IMR-90 (cell line): ENCODE measurements around the gene CPLX3. TPM values are rescaled to one million over a fixed set of nuclear protein-coding genes. Genes with fewer than 3 reads are reported as not detected.

ENCODE experiments used
- ATAC-seq: fragments of 200-7000 bp; cut with Tn5 transposase; 2 replicates; pipeline ENCODE4 v1.9.1; 2020; ENCODE audit warnings: low read depth, mild to moderate bottlenecking, moderate library complexity
- BruUV-seq: library from RNA; stranded (reverse); fragments of 400-500 nt; replicated peaks from 2 replicates; lab custom pipeline; 2021; lab: Mats Ljungman, UMichigan
- CTCF ChIA-PET: fragments of 300-600 bp; formaldehyde crosslinking; extraction: SDS; loops from one replicate; lab custom pipeline; 2021; ENCODE audit warnings: antibody characterized with exemption; lab: Yijun Ruan, JAX
- POLR2A ChIA-PET: fragments of 300-600 bp; sonication (Branson Sonifier 250); formaldehyde crosslinking; loops from one replicate; lab custom pipeline; 2022; ENCODE audit warnings: antibody characterized with exemption; ENCODE audit not compliant: unreplicated experiment; lab: Charles Lee
- DNase-seq: peaks from one replicate; pipeline ENCODE4 v3.0.0; 2013
- H2AFZ ChIP-seq: replicated peaks from 2 replicates; pipeline ENCODE3; 2013; ENCODE audit warnings: low read length, mild to moderate bottlenecking; ENCODE audit not compliant: poor library complexity
- H2AK5ac ChIP-seq: 2 replicates; pipeline ENCODE4 v1.6.1; 2013; ENCODE audit warnings: low read depth, low read length, inconsistent platforms
- H2AK9ac ChIP-seq: replicated peaks from 2 replicates; pipeline ENCODE3; 2013; ENCODE audit warnings: mild to moderate bottlenecking, low read depth, low read length, moderate library complexity; ENCODE audit not compliant: poor library complexity
- H2BK120ac ChIP-seq: 2 replicates; pipeline ENCODE4 v1.6.1; 2013; ENCODE audit warnings: low read depth, low read length, inconsistent platforms
- H2BK15ac ChIP-seq: 3 replicates; pipeline ENCODE4 v1.6.1; 2013; ENCODE audit warnings: low read depth, low read length, inconsistent platforms
- H2BK20ac ChIP-seq: 2 replicates; pipeline ENCODE4 v1.6.1; 2013; ENCODE audit warnings: low read depth, mild to moderate bottlenecking, inconsistent platforms, low read length, moderate library complexity
- H2BK5ac ChIP-seq: 2 replicates; pipeline ENCODE4 v1.6.1; 2013; ENCODE audit warnings: mild to moderate bottlenecking, low read depth, low read length, inconsistent platforms; ENCODE audit not compliant: poor library complexity, severe bottlenecking
- H3K14ac ChIP-seq: replicated peaks from 2 replicates; pipeline ENCODE4 v1.6.1; 2013; ENCODE audit warnings: low read depth, low read length, inconsistent platforms
- H3K18ac ChIP-seq: 2 replicates; pipeline ENCODE4 v1.6.1; 2013; ENCODE audit warnings: low read depth, low read length, control low read depth
- H3K23ac ChIP-seq: 2 replicates; pipeline ENCODE4 v1.6.1; 2013; ENCODE audit warnings: low read depth, low read length, inconsistent platforms
- H3K27ac ChIP-seq: 2 replicates; pipeline ENCODE4 v1.5.1; 2013; ENCODE audit warnings: mild to moderate bottlenecking, control low read depth, low read length; ENCODE audit not compliant: insufficient read depth
- H3K27me3 ChIP-seq: 2 replicates; pipeline ENCODE4 v1.6.1; 2013; ENCODE audit warnings: low read length; ENCODE audit not compliant: control insufficient read depth, insufficient read depth
- H3K36me3 ChIP-seq: 2 replicates; pipeline ENCODE4 v1.6.1; 2013; ENCODE audit warnings: low read length, mixed read lengths; ENCODE audit not compliant: control insufficient read depth, insufficient read depth
- H3K4ac ChIP-seq: 2 replicates; pipeline ENCODE4 v1.6.1; 2013; ENCODE audit warnings: low read depth, low read length, inconsistent platforms
- H3K4me1 ChIP-seq: 2 replicates; pipeline ENCODE4 v1.6.1; 2013; ENCODE audit warnings: low read length, mixed read lengths; ENCODE audit not compliant: control insufficient read depth, insufficient read depth
- H3K4me2 ChIP-seq: 2 replicates; pipeline ENCODE4 v1.6.1; 2013; ENCODE audit warnings: low read depth, mild to moderate bottlenecking, control low read depth, low read length, moderate library complexity
- H3K4me3 ChIP-seq: 2 replicates; pipeline ENCODE4 v1.5.1; 2013; ENCODE audit warnings: low read depth, mild to moderate bottlenecking, control low read depth, low read length, moderate library complexity; ENCODE audit not compliant: insufficient read depth
- H3K56ac ChIP-seq: 2 replicates; pipeline ENCODE4 v1.6.1; 2013; ENCODE audit warnings: low read length, inconsistent platforms; ENCODE audit not compliant: insufficient read depth; ENCODE audit errors: extremely low read depth
- H3K79me1 ChIP-seq, 2 experiments: 2 replicates each; pipeline ENCODE4 v1.6.1; 2013; ENCODE audit warnings: low read length in 2 of 2, inconsistent platforms in 1 of 2, low read depth in 1 of 2
- H3K9ac ChIP-seq: 2 replicates; pipeline ENCODE4 v1.6.1; 2013; ENCODE audit warnings: low read depth, low read length, control low read depth
- H3K9me1 ChIP-seq: 2 replicates; pipeline ENCODE4 v1.6.1; 2013; ENCODE audit warnings: low read length, inconsistent platforms; ENCODE audit not compliant: insufficient read depth
- H3K9me3 ChIP-seq: 2 replicates; pipeline ENCODE4 v1.6.1; 2013; ENCODE audit warnings: low read length; ENCODE audit not compliant: control insufficient read depth, insufficient read depth
- H4K20me1 ChIP-seq: 2 replicates; pipeline ENCODE4 v1.6.1; 2013; ENCODE audit warnings: low read length, inconsistent platforms; ENCODE audit not compliant: insufficient read depth
- H4K5ac ChIP-seq: 2 replicates; pipeline ENCODE4 v1.6.1; 2013; ENCODE audit warnings: mild to moderate bottlenecking, low read depth, low read length, control low read depth
- H4K8ac ChIP-seq, 2 experiments: 2 replicates each; pipeline ENCODE4 v1.6.1; 2013; ENCODE audit warnings: low read depth in 2 of 2, low read length in 2 of 2, control low read depth in 1 of 2, inconsistent platforms in 1 of 2
- H4K91ac ChIP-seq: 2 replicates; pipeline ENCODE4 v1.6.1; 2013; ENCODE audit warnings: low read depth, low read length, inconsistent platforms; ENCODE audit not compliant: insufficient read depth
- CHD1 ChIP-seq: IDR thresholded peaks from 2 replicates; pipeline ENCODE4 v1.6.1; 2012; ENCODE audit warnings: low read depth, low read length, improper control_type of control experiment
- FOS ChIP-seq: fragments of 150-350 bp; IDR thresholded peaks from 2 replicates; pipeline ENCODE4 v1.6.1; 2016; ENCODE audit warnings: low read depth, low read length
- MAFK ChIP-seq: IDR thresholded peaks from 2 replicates; pipeline ENCODE4 v1.6.1; 2012; ENCODE audit warnings: low read depth, low read length, improper control_type of control experiment
- POLR2A ChIP-seq: IDR thresholded peaks from 2 replicates; pipeline ENCODE4 v1.6.1; 2012; ENCODE audit warnings: mild to moderate bottlenecking, low read depth, low read length
- RCOR1 ChIP-seq: IDR thresholded peaks from 2 replicates; pipeline ENCODE4 v1.6.1; 2012; ENCODE audit warnings: mild to moderate bottlenecking, low read length, improper control_type of control experiment; ENCODE audit not compliant: insufficient replicate concordance
- RFX5 ChIP-seq: IDR thresholded peaks from 2 replicates; pipeline ENCODE4 v1.8.0; 2012; ENCODE audit warnings: low read depth, mild to moderate bottlenecking, low read length, moderate library complexity
- WGBS, 2 experiments: methylation state at CpG; one replicate each; pipeline versions ENCODE4 v1.1.5 to v1.1.7; 2013; ENCODE audit warnings: missing lambda C conversion rate in 2 of 2; ENCODE audit not compliant: insufficient read length in 1 of 2; ENCODE audit errors: extremely low coverage in 2 of 2; 5-methylcytosine and 5-hydroxymethylcytosine counted together
- dilution Hi-C: fragments of 300-500 bp; cut with HindIII; formaldehyde crosslinking; loops from one replicate; pipeline ENCODE4 v1.14.3; 2018; ENCODE audit warnings: low sequenced_read_pairs; ENCODE audit not compliant: unreplicated experiment
- in situ Hi-C: fragments of 300-500 bp; cut with MboI; formaldehyde crosslinking; loops from 3 replicates; pipeline ENCODE4 v1.14.3; 2019; ENCODE audit warnings: low sequenced_read_pairs, inconsistent platforms, mixed read lengths
- intact Hi-C: fragments of 100-400 bp; cut with micrococcal nuclease; formaldehyde crosslinking; loops from 2 replicates; pipeline ENCODE4 v1.10.0; 2022
- polyA plus RNA-seq, 3 experiments: library from polyadenylated mRNA; depleted of rRNA; stranded (reverse); fragments of >200 nt; gene quantifications; 2 replicates each; pipeline ENCODE4 v1.2.3, GENCODE V29; 2012; ENCODE audit warnings: low replicate concordance in 1 of 3
- total RNA-seq: library from RNA; depleted of rRNA; stranded (reverse); fragments of >200 nt; gene quantifications from 2 replicates; pipeline ENCODE4 v1.2.3, GENCODE V29; 2012
- TF ChIP-seq, protein P1 (sequence below): fragments of 150-350 bp; IDR thresholded peaks from 2 replicates; pipeline ENCODE4 v1.6.1; 2017; ENCODE audit warnings: mild to moderate bottlenecking, antibody characterized with exemption, low read length, low read depth
- TF ChIP-seq, protein P2 (sequence below): fragments of 150-350 bp; IDR thresholded peaks from 2 replicates; pipeline ENCODE4 v1.6.1; 2016; ENCODE audit warnings: low read depth, mild to moderate bottlenecking, low read length, moderate library complexity, borderline replicate concordance

The CPLX3 gene
- total and polyA plus RNA-seq, 2 of the 4 experiments (the other 2 are of a cell fraction) = not detected

DNA sequence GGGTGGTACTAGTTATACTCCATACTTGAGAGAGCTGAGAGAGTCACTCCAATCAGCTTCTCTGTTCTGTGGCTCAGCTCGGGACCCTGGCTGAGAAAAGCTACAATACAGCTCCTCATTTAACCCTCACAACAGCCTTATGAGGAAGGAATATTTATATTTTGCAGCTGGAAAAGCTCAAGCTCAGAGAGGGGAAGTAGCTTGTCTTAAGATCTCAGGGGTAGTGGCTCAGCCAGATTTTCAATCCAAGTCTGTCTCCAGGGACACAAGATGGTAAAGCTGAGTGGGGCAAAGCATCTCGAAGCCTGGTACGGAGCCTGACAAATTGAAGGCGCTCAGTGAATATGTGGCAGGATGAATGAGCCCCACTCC lies 31.9 kb downstream of the CPLX3 start:
- ChIA-PET POLR2A (no interaction called here), CTCF (interaction anchor here (1.5 kb wide), 1 partner anchor 44 kb away, joined by 5 read pairs; no protein-coding TSS in a partner anchor)
- Histone ChIP-seq H3K9me1 (peaks cover 11% of the 10 kb centered on the region), H3K4me3 (no peak overlapping the region), H3K9ac (no peak overlapping the region), H2BK15ac (no peak overlapping the region), H2AK9ac (peak overlapping the region; percentile 57), H4K20me1 (peaks cover 60% of the 10 kb centered on the region), H2AK5ac (no peak overlapping the region), H3K4me2 (no peak overlapping the region), H3K4ac (no peak overlapping the region), H3K23ac (no peak overlapping the region), H3K27me3 (no peaks in the 10 kb centered on the region), H2AFZ (no peak overlapping the region), H3K56ac (no peak overlapping the region), H4K8ac (no peak overlapping the region), H2BK20ac (no peak overlapping the region), H3K18ac (no peak overlapping the region), H2BK120ac (no peak overlapping the region), H3K36me3 (peaks cover 16% of the 10 kb centered on the region), H3K9me3 (no peaks in the 10 kb centered on the region), H3K4me1 (peaks cover under 1% of the 10 kb centered on the region; the same call in 1 of the 2 replicates), H4K91ac (no peak overlapping the region), H3K79me1 (peaks cover 23 to 66% of the 10 kb centered on the region in 2 experiments), H2BK5ac (no peak overlapping the region), H3K14ac (no peak overlapping the region), H4K5ac (no peak overlapping the region), H3K27ac (no peak overlapping the region)
- in situ Hi-C loops (no loop called here), dilution Hi-C loops (no loop called here), intact Hi-C loops (no loop called here)
- no CpG with 5 or more reads among the region's 4 CpGs for WGBS, 2 experiments
- TF ChIP-seq CHD1 (no peak), RFX5 (no peak), POLR2A (no peak), MAFK (no peak), FOS (no peak), RCOR1 (no peak)
- TF ChIP-seq, protein P1, sequence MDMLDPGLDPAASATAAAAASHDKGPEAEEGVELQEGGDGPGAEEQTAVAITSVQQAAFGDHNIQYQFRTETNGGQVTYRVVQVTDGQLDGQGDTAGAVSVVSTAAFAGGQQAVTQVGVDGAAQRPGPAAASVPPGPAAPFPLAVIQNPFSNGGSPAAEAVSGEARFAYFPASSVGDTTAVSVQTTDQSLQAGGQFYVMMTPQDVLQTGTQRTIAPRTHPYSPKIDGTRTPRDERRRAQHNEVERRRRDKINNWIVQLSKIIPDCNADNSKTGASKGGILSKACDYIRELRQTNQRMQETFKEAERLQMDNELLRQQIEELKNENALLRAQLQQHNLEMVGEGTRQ = no peak
- TF ChIP-seq, protein P2, sequence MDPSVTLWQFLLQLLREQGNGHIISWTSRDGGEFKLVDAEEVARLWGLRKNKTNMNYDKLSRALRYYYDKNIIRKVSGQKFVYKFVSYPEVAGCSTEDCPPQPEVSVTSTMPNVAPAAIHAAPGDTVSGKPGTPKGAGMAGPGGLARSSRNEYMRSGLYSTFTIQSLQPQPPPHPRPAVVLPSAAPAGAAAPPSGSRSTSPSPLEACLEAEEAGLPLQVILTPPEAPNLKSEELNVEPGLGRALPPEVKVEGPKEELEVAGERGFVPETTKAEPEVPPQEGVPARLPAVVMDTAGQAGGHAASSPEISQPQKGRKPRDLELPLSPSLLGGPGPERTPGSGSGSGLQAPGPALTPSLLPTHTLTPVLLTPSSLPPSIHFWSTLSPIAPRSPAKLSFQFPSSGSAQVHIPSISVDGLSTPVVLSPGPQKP = no peak
- no peak for ATAC-seq
- no TSS peak for BruUV-seq
- DNase-seq = no peak
